Muscle of leg (tissue), 11 donors: ENCODE data around the gene SETBP1. TPM values are rescaled to one million over a fixed set of nuclear protein-coding genes. Genes with fewer than 3 reads are reported as not detected.

Experiments used
- DNase-seq: peaks from one replicate; pipeline ENCODE4 v3.0.0; 2013
- H3K27ac ChIP-seq: one replicate; pipeline ENCODE4 v1.5.1; 2013; ENCODE audit warnings: mild to moderate bottlenecking, low read length, control low read depth
- H3K27me3 ChIP-seq: one replicate; pipeline ENCODE4 v1.6.1; 2013; ENCODE audit warnings: low read length; ENCODE audit not compliant: control insufficient read depth, insufficient read depth
- H3K36me3 ChIP-seq: one replicate; pipeline ENCODE4 v1.6.1; 2013; ENCODE audit warnings: low read length; ENCODE audit not compliant: control insufficient read depth, insufficient read depth
- H3K4me1 ChIP-seq: one replicate; pipeline ENCODE4 v1.6.1; 2013; ENCODE audit warnings: low read length; ENCODE audit not compliant: control insufficient read depth, insufficient read depth
- H3K4me3 ChIP-seq: one replicate; pipeline ENCODE4 v1.5.1; 2013; ENCODE audit warnings: low read length, control low read depth
- H3K9me3 ChIP-seq: replicated peaks from 2 replicates; pipeline ENCODE4 v1.6.1; 2013; ENCODE audit warnings: low read depth, low read length; ENCODE audit not compliant: control insufficient read depth
- WGBS: methylation state at CpG from one replicate; pipeline ENCODE4 v1.1.5; 2013; ENCODE audit warnings: missing lambda C conversion rate; ENCODE audit not compliant: insufficient coverage; 5-methylcytosine and 5-hydroxymethylcytosine counted together
- polyA plus RNA-seq, 8 donors: library from polyadenylated mRNA; unstranded; fragments of 120-200 nt; gene quantifications; one replicate each; pipeline versions ENCODE4 v1.2.1 to v1.2.3, GENCODE V29; 2013; ENCODE audit warnings: inconsistent platforms in 1 of 8, low replicate concordance in 1 of 8; ENCODE audit not compliant: insufficient read length in 8 of 8, insufficient read depth in 1 of 8
- total RNA-seq: library from RNA; stranded (reverse); fragments of 120-200 nt; gene quantifications from one replicate; pipeline ENCODE4 v1.2.4, GENCODE V29; 2013

The SETBP1 gene
- total and polyA plus RNA-seq, 9 donors: 11.0 to 20.5 (median 16.8) TPM

DNA sequence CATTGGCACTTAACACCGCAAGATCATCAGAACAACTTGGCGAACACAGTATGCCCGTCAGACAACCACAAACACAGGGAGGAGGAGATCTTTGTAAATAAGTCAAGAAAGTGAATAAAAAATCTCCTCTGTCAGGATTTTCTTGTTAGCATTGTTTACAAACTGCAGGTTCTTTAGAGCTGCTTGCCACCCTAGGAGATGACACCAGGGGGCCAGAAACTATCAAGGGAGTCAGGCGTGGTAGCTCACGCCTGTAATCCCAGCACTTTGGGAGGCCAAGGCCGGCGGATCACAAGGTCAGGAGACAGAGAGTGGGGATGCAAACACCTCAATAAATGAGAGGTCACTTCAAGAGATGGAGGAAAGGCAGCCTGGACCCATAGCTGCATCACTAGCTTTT lies 428.1 kb downstream of the SETBP1 start:
- no peak overlapping the region for H3K27ac ChIP-seq
- no peak overlapping the region for H3K4me3 ChIP-seq
- no peaks in the 10 kb centered on the region for H3K4me1 ChIP-seq
- no peaks in the 10 kb centered on the region for H3K9me3 ChIP-seq
- no peaks in the 10 kb centered on the region for H3K27me3 ChIP-seq
- DNase-seq: no peak
- WGBS: 83% methylated on average over 1 of the region's 7 CpGs
- H3K36me3 ChIP-seq: no peaks in the 10 kb centered on the region

DNA sequence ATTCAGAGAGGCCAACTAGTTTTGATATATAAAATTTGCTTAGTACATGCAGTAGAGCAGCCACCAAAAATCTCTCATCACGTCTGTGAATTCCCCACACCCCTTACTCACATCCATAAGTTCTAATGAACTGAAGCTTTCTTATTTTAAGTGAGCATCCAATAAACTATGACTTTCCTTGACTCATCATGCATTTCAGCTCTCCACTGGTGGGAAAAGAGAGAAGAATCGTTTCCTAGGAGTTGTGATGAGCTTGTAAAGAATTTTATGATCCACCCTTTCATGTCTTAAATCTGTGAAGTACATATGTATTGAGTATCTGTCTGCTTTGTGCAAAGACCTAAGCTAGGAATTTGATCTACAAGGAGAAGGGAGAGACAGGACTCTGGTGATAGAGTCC lies 428.6 kb downstream of the SETBP1 start:
- DNase-seq: no peak
- no peak overlapping the region for H3K4me3 ChIP-seq
- no CpG with 5 or more reads among the region's 2 CpGs for whole genome bisulfite sequencing
- no peak overlapping the region for H3K27ac ChIP-seq
- no peaks in the 10 kb centered on the region for H3K4me1 ChIP-seq
- no peaks in the 10 kb centered on the region for H3K36me3 ChIP-seq
- H3K9me3 ChIP-seq: no peaks in the 10 kb centered on the region
- H3K27me3 ChIP-seq: no peaks in the 10 kb centered on the region

DNA sequence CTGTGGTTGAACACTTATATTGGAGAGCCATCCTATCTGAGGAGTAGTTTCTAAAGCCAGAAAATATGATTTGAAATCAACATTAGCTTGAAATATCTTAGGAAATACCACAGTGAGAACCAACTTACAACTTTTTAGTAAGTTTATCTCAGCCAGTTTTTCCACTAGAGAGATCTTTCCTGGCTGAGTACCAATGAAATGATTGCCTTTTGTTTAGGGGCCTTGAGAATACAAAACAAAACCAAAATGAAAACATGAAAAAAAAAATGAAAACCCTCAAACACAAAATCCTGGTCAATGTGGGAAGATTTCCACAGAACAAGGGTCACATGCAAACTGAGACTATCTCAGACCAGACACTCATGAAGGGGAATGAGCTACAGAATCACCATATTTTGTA lies 429.0 kb downstream of the SETBP1 start:
- H3K9me3 ChIP-seq: no peaks in the 10 kb centered on the region
- no peak overlapping the region for H3K4me3 ChIP-seq
- no peaks in the 10 kb centered on the region for H3K4me1 ChIP-seq
- no peak overlapping the region for H3K27ac ChIP-seq
- no peaks in the 10 kb centered on the region for H3K27me3 ChIP-seq
- H3K36me3 ChIP-seq: no peaks in the 10 kb centered on the region
- peak; percentile 65 for DNase-seq

- H3K36me3 ChIP-seq: no peaks in the 10 kb centered on the region
- no CpG with 5 or more reads among the region's 7 CpGs for WGBS
- H3K27me3 ChIP-seq: no peaks in the 10 kb centered on the region
- H3K4me3 ChIP-seq: no peak overlapping the region
- DNase-seq: peak; percentile 93
- H3K27ac ChIP-seq: no peak overlapping the region
- no peaks in the 10 kb centered on the region for H3K4me1 ChIP-seq
- no peaks in the 10 kb centered on the region for H3K9me3 ChIP-seq
These were observed 430.2 kb downstream of the SETBP1 start for GRCh38 chr18:45110577-45111501.

- Histone ChIP-seq H3K4me1 (no peaks in the 10 kb centered on the region), H3K36me3 (no peaks in the 10 kb centered on the region), H3K27me3 (no peaks in the 10 kb centered on the region), H3K27ac (no peak overlapping the region), H3K9me3 (no peaks in the 10 kb centered on the region), H3K4me3 (no peak overlapping the region)
- peak; percentile 74 for DNase-seq
- WGBS: no CpG with 5 or more reads among the region's 1 CpG
These were observed 430.8 kb downstream of the SETBP1 start for GRCh38 chr18:45111502-45111848.

DNA sequence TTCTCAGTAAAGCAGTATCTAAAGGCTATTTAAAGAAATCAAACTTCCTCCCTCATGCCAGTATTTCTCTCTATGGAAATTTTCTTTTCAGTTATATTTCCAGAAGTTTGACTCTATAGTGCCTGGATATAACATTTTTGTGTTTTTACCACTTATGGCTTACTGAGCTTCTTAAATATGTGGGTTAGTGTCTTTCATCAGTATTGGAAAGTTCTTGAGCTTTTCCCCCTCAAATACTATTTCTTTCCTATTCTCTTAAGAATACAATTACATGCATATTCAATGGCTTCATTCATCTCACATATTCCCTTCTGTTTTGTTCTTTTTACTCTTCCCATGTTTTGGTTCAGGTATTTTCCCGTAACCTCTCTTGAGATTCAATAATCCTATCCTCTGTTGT lies 432.0 kb downstream of the SETBP1 start:
- H3K27ac ChIP-seq: no peak overlapping the region
- no peak for DNase-seq
- no peaks in the 10 kb centered on the region for H3K27me3 ChIP-seq
- no peak overlapping the region for H3K4me3 ChIP-seq
- no CpG with 5 or more reads among the region's 1 CpG for WGBS
- no peaks in the 10 kb centered on the region for H3K4me1 ChIP-seq
- no peaks in the 10 kb centered on the region for H3K36me3 ChIP-seq
- H3K9me3 ChIP-seq: no peaks in the 10 kb centered on the region

- Histone ChIP-seq H3K27ac (no peak overlapping the region), H3K27me3 (no peaks in the 10 kb centered on the region), H3K4me3 (no peak overlapping the region), H3K4me1 (no peaks in the 10 kb centered on the region), H3K36me3 (no peaks in the 10 kb centered on the region), H3K9me3 (no peaks in the 10 kb centered on the region)
- no peak for DNase-seq
- 70% methylated on average over 3 of the region's 4 CpGs for WGBS
These were observed 435.4 kb downstream of the SETBP1 start for GRCh38 chr18:45116116-45116515.
